HG03432 (cell line): ENCODE results near the gene DYNLL1.
"Not testable (repeated sequence)": the region's sequence is repeated elsewhere in the genome, so short reads cannot be mapped to it uniquely, and the experiment has no call there.

Experiments used
- ATAC-seq: cut with Tn5 transposase; IDR thresholded peaks from one replicate; pipeline ENCODE4 v1.9.1; 2021; ENCODE audit warnings: mild to moderate bottlenecking, moderate library complexity; ENCODE audit not compliant: unreplicated experiment

DYNLL1 gene

GRCh38 chr12:120495731-120496412, at the start of gene DYNLL1:
TSS of gene DYNLL1 (plus strand) at chr12:120496113. CDS start at chr12:120496422, 309 bp downstream.
- ATAC-seq = peak; percentile 93

DNA sequence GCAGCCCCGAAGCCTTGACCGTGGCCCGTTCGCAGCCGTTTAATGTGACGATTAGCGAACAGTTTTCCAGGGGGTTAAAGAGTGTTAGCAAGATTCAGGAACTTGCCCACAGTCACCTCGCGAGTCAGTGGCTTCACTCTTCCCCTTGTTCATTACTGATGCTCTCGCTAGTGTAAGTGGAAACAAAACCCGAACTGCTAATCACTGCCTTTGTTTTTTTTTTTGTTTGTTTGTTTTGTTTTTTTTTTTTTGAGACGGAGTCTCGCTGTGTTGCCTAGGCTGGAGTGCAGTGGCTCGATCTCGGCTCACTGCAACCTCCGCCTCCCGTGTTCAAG, 49.1 kb upstream of the DYNLL1 start:
- ATAC-seq = not testable (repeated sequence)

GRCh38 chr12:120447992-120448391, 47.9 kb upstream of the DYNLL1 start:
- no peak for ATAC-seq

DNA sequence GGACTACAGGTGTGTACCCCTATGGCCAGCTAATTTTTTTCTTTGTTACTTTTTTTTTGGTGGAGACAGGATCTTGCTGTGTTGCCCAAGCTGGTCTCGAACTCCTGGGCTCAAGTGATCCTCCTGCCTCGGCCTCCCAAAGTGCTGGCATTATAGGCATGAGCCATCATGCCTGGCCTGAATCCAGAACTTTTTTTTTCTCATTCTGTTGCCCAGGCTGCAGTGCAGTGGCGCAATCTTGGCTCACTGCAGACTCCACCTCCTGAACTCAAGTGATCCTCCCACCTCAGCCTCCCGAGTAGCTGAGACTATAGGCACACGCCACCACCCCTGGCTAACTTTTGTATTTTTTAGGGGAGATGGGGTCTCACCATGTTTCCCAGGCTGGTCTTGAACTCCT, 43.4 kb upstream of the DYNLL1 start:
- not testable (repeated sequence) for ATAC-seq

DNA sequence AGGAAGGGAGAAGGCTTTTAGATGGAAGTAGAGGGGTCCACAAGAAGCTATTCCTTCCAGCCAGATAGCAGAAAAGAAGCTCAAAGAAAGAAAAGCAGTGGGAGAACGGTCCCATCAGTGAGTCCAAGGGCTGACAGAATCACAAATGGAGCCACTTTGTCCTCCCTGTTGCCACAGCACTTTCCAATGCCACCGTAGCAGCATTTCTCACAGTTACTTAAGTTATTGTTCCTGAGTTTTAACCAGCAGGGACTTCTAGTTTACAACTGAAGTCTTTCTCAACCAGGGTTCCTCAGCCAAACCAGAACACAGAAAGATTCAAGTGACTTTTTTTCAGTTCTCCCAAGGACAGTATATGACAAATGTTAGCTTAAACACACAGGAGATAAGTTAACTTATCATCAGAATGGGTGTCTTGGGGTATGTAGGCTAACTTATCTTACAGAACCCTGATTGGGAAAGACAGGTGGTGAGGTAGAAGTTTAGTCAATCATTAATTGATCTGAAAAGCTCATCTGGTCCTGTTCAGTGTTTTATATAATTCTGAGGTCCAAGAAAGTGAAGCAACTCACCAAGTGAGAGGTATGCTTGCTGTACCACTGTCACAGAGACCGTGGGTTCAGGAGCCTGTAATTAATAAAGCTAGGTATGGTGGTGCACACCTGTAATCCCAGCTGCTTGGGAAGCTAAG, 42.7 kb upstream of the DYNLL1 start:
- ATAC-seq = no peak

DNA sequence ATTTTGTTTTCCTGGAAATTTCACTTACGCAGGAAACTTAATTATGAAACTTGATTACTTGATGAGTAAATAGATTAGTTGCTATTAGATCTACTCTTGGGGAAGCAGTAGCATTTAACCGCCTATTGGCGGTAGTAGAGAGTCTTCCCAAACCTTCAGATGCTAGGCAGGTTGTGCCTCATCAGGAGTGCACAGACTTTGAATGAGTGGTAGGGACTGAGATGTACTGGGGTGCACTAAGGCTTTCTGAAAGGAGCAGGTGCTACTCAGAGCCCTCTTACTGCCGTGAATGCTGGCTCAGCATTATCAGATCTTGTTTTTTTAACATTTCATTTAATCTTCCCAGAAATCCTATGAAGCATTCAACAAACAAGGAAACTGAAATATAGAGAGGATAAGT, 41.9 kb upstream of the DYNLL1 start:
- ATAC-seq = no peak

GRCh38 chr12:120455302-120455701, 40.6 kb upstream of the DYNLL1 start:
- ATAC-seq = no peak

GRCh38 chr12:120457133-120457532, 38.8 kb upstream of the DYNLL1 start:
- ATAC-seq = no peak

DNA sequence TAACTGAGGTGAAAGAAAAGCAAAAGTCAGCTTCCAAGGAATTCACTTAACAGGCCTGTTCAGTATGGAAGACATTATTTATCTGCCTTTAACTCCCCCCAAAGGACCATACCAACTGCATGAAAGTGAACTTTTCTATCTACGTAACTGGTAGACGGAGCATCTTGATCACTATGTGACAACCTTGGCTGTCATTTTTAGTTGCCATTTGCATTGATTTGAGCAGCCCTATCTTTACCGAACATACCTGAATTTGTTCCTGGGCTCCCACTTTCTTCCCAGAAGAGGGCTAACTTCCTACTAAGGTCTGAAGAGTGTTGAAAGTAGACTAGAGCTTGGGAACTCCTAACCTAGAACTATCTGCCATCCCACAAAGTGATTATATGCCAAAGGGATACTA, 35.8 kb upstream of the DYNLL1 start:
- ATAC-seq = no peak

GRCh38 chr12:120462099-120462640, 33.7 kb upstream of the DYNLL1 start:
- no peak for ATAC-seq

DNA sequence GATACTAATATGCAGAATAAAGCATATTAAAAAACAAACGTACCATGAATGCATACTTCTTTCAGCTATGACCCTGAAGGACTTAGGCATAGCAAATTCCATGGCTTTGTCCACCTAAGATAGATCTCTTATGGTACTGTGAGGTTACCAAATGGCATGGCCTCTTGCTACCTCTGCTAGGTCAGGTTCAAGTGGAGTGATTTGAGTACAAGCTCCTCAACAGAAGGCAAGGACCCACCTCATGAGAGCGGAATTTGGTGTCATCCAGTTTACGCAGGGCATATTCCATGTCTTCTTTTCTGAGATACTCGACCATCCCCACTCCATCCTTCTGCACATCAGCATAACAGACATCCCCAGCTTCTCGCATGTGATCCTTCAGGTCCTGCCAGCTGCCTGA, 32.2 kb upstream of the DYNLL1 start:
- ATAC-seq = no peak

GRCh38 chr12:120465756-120466155, 30.2 kb upstream of the DYNLL1 start:
- no peak for ATAC-seq

DNA sequence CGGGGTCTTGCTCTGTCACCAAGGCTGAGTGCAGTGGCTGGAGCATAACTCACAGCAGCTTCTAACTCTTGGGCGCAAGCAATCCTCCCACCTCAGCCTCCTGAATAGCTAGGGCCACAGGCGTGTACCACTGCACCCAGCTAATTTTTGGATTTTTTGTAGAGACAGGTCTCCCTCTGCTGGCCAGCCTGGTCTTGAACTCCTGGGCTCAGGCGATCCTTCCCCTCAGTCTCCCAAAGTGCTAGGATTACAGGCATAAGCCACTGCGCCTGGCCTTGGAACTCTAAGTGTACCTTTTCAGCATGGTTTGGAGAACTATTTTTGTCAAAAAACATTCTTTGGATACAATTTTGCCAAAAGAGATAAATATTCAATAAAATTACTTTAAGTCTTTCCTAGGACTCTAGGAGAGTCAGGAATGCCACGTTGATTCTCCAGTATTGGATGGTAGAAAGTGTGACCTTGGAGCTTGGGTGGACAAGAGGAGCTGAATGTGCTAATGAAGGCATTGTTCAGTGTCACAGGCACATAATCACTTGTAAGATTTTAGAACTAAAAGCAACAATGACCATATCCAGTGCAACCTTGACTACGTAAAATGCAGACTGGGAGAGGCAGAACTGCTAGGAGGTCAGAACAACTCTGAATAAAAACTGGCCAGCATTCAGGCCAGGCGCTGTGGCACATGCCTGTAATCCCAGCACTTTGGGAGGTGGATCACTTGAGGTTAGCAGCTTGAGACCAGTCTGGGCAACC, 29.2 kb upstream of the DYNLL1 start:
- ATAC-seq = no peak

DNA sequence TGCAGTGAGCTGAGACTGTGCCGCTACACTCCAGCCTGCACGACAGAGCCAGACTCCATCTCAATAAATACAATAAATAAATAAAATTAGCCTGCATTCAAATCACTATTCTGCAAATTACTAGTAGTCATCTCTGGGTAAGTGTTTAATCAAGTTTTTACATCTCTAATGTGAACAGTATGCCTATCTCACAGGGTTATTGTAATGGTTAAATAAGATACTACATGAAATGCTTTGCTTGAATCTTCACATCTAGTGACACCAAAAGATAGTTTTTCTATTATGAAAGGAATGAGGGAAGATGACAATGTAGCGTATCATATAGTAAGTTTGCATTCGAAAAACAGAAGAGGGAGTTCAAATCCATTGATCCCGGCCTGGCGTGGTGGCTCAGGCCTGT, 28.5 kb upstream of the DYNLL1 start:
- ATAC-seq = no peak

DNA sequence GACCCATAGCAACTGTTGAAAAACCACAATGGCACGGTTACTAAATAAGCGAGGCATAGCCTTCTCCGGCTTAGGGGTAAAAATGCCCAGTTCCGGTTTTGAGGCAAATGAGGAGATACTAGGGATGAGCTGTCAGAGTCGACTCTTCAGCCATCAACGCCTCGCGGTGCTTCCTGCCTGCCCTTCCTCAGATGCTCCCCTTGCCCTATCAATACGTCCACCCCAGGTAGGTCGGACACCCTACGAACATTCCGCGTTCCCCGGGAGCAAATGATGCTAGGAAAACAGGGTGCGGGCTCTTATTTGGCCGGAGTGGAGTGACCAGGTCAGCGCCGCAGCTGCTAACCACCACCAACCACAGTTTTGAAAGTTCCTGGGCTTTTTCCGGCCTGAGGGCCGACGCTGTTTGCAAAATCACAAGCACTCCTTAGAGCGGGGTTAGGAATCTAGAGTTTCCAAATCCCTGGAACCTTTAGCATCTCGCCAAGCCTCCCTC, 27.5 kb upstream of the DYNLL1 start:
- no peak for ATAC-seq

DNA sequence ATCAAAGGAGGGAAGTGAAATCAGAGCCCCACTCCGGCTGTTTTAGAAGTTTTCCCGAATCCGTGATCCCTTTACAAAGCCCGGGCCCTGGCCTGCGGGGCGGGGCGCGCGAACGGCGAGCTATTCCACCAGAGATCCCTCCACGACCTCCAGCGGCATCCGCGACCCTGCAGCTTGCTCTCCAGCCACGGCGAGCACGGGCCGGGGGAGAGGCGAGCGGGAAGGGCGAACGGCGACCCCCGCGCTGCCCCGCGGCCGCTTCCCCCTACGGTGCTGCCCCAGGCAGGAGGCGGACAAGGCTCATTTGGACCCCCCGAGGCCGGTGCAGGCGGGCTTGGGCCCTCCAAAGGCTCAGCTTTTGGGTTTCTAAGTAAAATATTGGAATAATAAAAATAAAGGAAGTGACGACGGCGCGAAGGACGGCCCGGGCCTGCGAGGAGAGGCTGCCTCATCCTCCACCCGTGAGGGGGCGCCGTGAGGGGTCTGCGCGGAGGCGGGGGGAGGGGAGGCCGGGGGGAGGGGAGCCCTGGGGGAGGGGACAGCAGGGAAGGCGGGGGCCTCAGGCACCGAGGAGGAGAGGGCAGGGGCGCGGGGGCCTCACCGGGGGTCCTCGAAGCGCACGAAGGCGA, 27.0 kb upstream of the DYNLL1 start:
- peak; percentile 38 for ATAC-seq

GRCh38 chr12:120469450-120470149, 26.3 kb upstream of the DYNLL1 start, which contains the start of gene SRSF9:
TSS of gene SRSF9 (minus strand) at chr12:120469748. CDS start at chr12:120469609, 139 bp downstream.
- ATAC-seq = peak; percentile 92

GRCh38 chr12:120470150-120470784, 25.6 kb upstream of the DYNLL1 start:
- ATAC-seq = no peak

- no peak for ATAC-seq
Observed at GRCh38 chr12:120472521-120472920, 23.4 kb upstream of the DYNLL1 start.
